IMR-90 (cell line): Measurements from ENCODE around the gene LTB4R2. TPM values are rescaled to one million over a fixed set of nuclear protein-coding genes. Genes with fewer than 3 reads are reported as not detected.

Source experiments
- ATAC-seq: fragments of 200-7000 bp; cut with Tn5 transposase; 2 replicates; pipeline ENCODE4 v1.9.1; 2020; ENCODE audit warnings: low read depth, mild to moderate bottlenecking, moderate library complexity
- BruUV-seq: library from RNA; stranded (reverse); fragments of 400-500 nt; replicated peaks from 2 replicates; lab custom pipeline; 2021; lab: Mats Ljungman, UMichigan
- CTCF ChIA-PET: fragments of 300-600 bp; formaldehyde crosslinking; extraction: SDS; loops from one replicate; lab custom pipeline; 2021; ENCODE audit warnings: antibody characterized with exemption; lab: Yijun Ruan, JAX
- POLR2A ChIA-PET: fragments of 300-600 bp; sonication (Branson Sonifier 250); formaldehyde crosslinking; loops from one replicate; lab custom pipeline; 2022; ENCODE audit warnings: antibody characterized with exemption; ENCODE audit not compliant: unreplicated experiment; lab: Charles Lee
- DNase-seq: peaks from one replicate; pipeline ENCODE4 v3.0.0; 2013
- H2AFZ ChIP-seq: replicated peaks from 2 replicates; pipeline ENCODE3; 2013; ENCODE audit warnings: low read length, mild to moderate bottlenecking; ENCODE audit not compliant: poor library complexity
- H2AK5ac ChIP-seq: 2 replicates; pipeline ENCODE4 v1.6.1; 2013; ENCODE audit warnings: low read depth, low read length, inconsistent platforms
- H2AK9ac ChIP-seq: replicated peaks from 2 replicates; pipeline ENCODE3; 2013; ENCODE audit warnings: mild to moderate bottlenecking, low read depth, low read length, moderate library complexity; ENCODE audit not compliant: poor library complexity
- H2BK120ac ChIP-seq: 2 replicates; pipeline ENCODE4 v1.6.1; 2013; ENCODE audit warnings: low read depth, low read length, inconsistent platforms
- H2BK15ac ChIP-seq: 3 replicates; pipeline ENCODE4 v1.6.1; 2013; ENCODE audit warnings: low read depth, low read length, inconsistent platforms
- H2BK20ac ChIP-seq: 2 replicates; pipeline ENCODE4 v1.6.1; 2013; ENCODE audit warnings: low read depth, mild to moderate bottlenecking, inconsistent platforms, low read length, moderate library complexity
- H2BK5ac ChIP-seq: 2 replicates; pipeline ENCODE4 v1.6.1; 2013; ENCODE audit warnings: mild to moderate bottlenecking, low read depth, low read length, inconsistent platforms; ENCODE audit not compliant: poor library complexity, severe bottlenecking
- H3K14ac ChIP-seq: replicated peaks from 2 replicates; pipeline ENCODE4 v1.6.1; 2013; ENCODE audit warnings: low read depth, low read length, inconsistent platforms
- H3K18ac ChIP-seq: 2 replicates; pipeline ENCODE4 v1.6.1; 2013; ENCODE audit warnings: low read depth, low read length, control low read depth
- H3K23ac ChIP-seq: 2 replicates; pipeline ENCODE4 v1.6.1; 2013; ENCODE audit warnings: low read depth, low read length, inconsistent platforms
- H3K27ac ChIP-seq: 2 replicates; pipeline ENCODE4 v1.5.1; 2013; ENCODE audit warnings: mild to moderate bottlenecking, control low read depth, low read length; ENCODE audit not compliant: insufficient read depth
- H3K27me3 ChIP-seq: 2 replicates; pipeline ENCODE4 v1.6.1; 2013; ENCODE audit warnings: low read length; ENCODE audit not compliant: control insufficient read depth, insufficient read depth
- H3K36me3 ChIP-seq: 2 replicates; pipeline ENCODE4 v1.6.1; 2013; ENCODE audit warnings: low read length, mixed read lengths; ENCODE audit not compliant: control insufficient read depth, insufficient read depth
- H3K4ac ChIP-seq: 2 replicates; pipeline ENCODE4 v1.6.1; 2013; ENCODE audit warnings: low read depth, low read length, inconsistent platforms
- H3K4me1 ChIP-seq: 2 replicates; pipeline ENCODE4 v1.6.1; 2013; ENCODE audit warnings: low read length, mixed read lengths; ENCODE audit not compliant: control insufficient read depth, insufficient read depth
- H3K4me2 ChIP-seq: 2 replicates; pipeline ENCODE4 v1.6.1; 2013; ENCODE audit warnings: low read depth, mild to moderate bottlenecking, control low read depth, low read length, moderate library complexity
- H3K4me3 ChIP-seq: 2 replicates; pipeline ENCODE4 v1.5.1; 2013; ENCODE audit warnings: low read depth, mild to moderate bottlenecking, control low read depth, low read length, moderate library complexity; ENCODE audit not compliant: insufficient read depth
- H3K56ac ChIP-seq: 2 replicates; pipeline ENCODE4 v1.6.1; 2013; ENCODE audit warnings: low read length, inconsistent platforms; ENCODE audit not compliant: insufficient read depth; ENCODE audit errors: extremely low read depth
- H3K79me1 ChIP-seq, 2 experiments: 2 replicates each; pipeline ENCODE4 v1.6.1; 2013; ENCODE audit warnings: low read length in 2 of 2, inconsistent platforms in 1 of 2, low read depth in 1 of 2
- H3K9ac ChIP-seq: 2 replicates; pipeline ENCODE4 v1.6.1; 2013; ENCODE audit warnings: low read depth, low read length, control low read depth
- H3K9me1 ChIP-seq: 2 replicates; pipeline ENCODE4 v1.6.1; 2013; ENCODE audit warnings: low read length, inconsistent platforms; ENCODE audit not compliant: insufficient read depth
- H3K9me3 ChIP-seq: 2 replicates; pipeline ENCODE4 v1.6.1; 2013; ENCODE audit warnings: low read length; ENCODE audit not compliant: control insufficient read depth, insufficient read depth
- H4K20me1 ChIP-seq: 2 replicates; pipeline ENCODE4 v1.6.1; 2013; ENCODE audit warnings: low read length, inconsistent platforms; ENCODE audit not compliant: insufficient read depth
- H4K5ac ChIP-seq: 2 replicates; pipeline ENCODE4 v1.6.1; 2013; ENCODE audit warnings: mild to moderate bottlenecking, low read depth, low read length, control low read depth
- H4K8ac ChIP-seq, 2 experiments: 2 replicates each; pipeline ENCODE4 v1.6.1; 2013; ENCODE audit warnings: low read depth in 2 of 2, low read length in 2 of 2, control low read depth in 1 of 2, inconsistent platforms in 1 of 2
- H4K91ac ChIP-seq: 2 replicates; pipeline ENCODE4 v1.6.1; 2013; ENCODE audit warnings: low read depth, low read length, inconsistent platforms; ENCODE audit not compliant: insufficient read depth
- CHD1 ChIP-seq: IDR thresholded peaks from 2 replicates; pipeline ENCODE4 v1.6.1; 2012; ENCODE audit warnings: low read depth, low read length, improper control_type of control experiment
- FOS ChIP-seq: fragments of 150-350 bp; IDR thresholded peaks from 2 replicates; pipeline ENCODE4 v1.6.1; 2016; ENCODE audit warnings: low read depth, low read length
- MAFK ChIP-seq: IDR thresholded peaks from 2 replicates; pipeline ENCODE4 v1.6.1; 2012; ENCODE audit warnings: low read depth, low read length, improper control_type of control experiment
- MAZ ChIP-seq: IDR thresholded peaks from 2 replicates; pipeline ENCODE4 v1.6.1; 2012; ENCODE audit warnings: low read depth, mild to moderate bottlenecking, low read length, improper control_type of control experiment, moderate library complexity, borderline replicate concordance
- MXI1 ChIP-seq: IDR thresholded peaks from 2 replicates; pipeline ENCODE4 v1.6.1; 2012; ENCODE audit warnings: low read depth, mild to moderate bottlenecking, low read length, moderate library complexity, borderline replicate concordance
- NFE2L2 ChIP-seq: fragments of 150-350 bp; IDR thresholded peaks from 2 replicates; pipeline ENCODE4 v1.6.1; 2016; ENCODE audit warnings: low read depth, mild to moderate bottlenecking, low read length
- POLR2A ChIP-seq: IDR thresholded peaks from 2 replicates; pipeline ENCODE4 v1.6.1; 2012; ENCODE audit warnings: mild to moderate bottlenecking, low read depth, low read length
- RAD21 ChIP-seq: IDR thresholded peaks from 2 replicates; pipeline ENCODE4 v1.6.1; 2012; ENCODE audit warnings: low read length, improper control_type of control experiment
- RCOR1 ChIP-seq: IDR thresholded peaks from 2 replicates; pipeline ENCODE4 v1.6.1; 2012; ENCODE audit warnings: mild to moderate bottlenecking, low read length, improper control_type of control experiment; ENCODE audit not compliant: insufficient replicate concordance
- RFX5 ChIP-seq: IDR thresholded peaks from 2 replicates; pipeline ENCODE4 v1.8.0; 2012; ENCODE audit warnings: low read depth, mild to moderate bottlenecking, low read length, moderate library complexity
- SMC3 ChIP-seq: fragments of 150-350 bp; IDR thresholded peaks from 2 replicates; pipeline ENCODE4 v1.6.1; 2016; ENCODE audit warnings: low read depth, mild to moderate bottlenecking, antibody characterized with exemption, low read length, moderate library complexity
- WGBS, 2 experiments: methylation state at CpG; one replicate each; pipeline versions ENCODE4 v1.1.5 to v1.1.7; 2013; ENCODE audit warnings: missing lambda C conversion rate in 2 of 2; ENCODE audit not compliant: insufficient read length in 1 of 2; ENCODE audit errors: extremely low coverage in 2 of 2; 5-methylcytosine and 5-hydroxymethylcytosine counted together
- dilution Hi-C: fragments of 300-500 bp; cut with HindIII; formaldehyde crosslinking; loops from one replicate; pipeline ENCODE4 v1.14.3; 2018; ENCODE audit warnings: low sequenced_read_pairs; ENCODE audit not compliant: unreplicated experiment
- in situ Hi-C: fragments of 300-500 bp; cut with MboI; formaldehyde crosslinking; loops from 3 replicates; pipeline ENCODE4 v1.14.3; 2019; ENCODE audit warnings: low sequenced_read_pairs, inconsistent platforms, mixed read lengths
- intact Hi-C: fragments of 100-400 bp; cut with micrococcal nuclease; formaldehyde crosslinking; loops from 2 replicates; pipeline ENCODE4 v1.10.0; 2022
- polyA plus RNA-seq, 3 experiments: library from polyadenylated mRNA; depleted of rRNA; stranded (reverse); fragments of >200 nt; gene quantifications; 2 replicates each; pipeline ENCODE4 v1.2.3, GENCODE V29; 2012; ENCODE audit warnings: low replicate concordance in 1 of 3
- total RNA-seq: library from RNA; depleted of rRNA; stranded (reverse); fragments of >200 nt; gene quantifications from 2 replicates; pipeline ENCODE4 v1.2.3, GENCODE V29; 2012
- TF ChIP-seq, protein P1 (sequence below): conservative IDR thresholded peaks from 2 replicates; pipeline ENCODE4 v1.5.1; 2012; ENCODE audit warnings: mild to moderate bottlenecking, low read depth, low read length, improper control_type of control experiment
- TF ChIP-seq, protein P2 (sequence below): fragments of 150-350 bp; IDR thresholded peaks from 2 replicates; pipeline ENCODE4 v1.6.1; 2016; ENCODE audit warnings: low read depth, mild to moderate bottlenecking, low read length, moderate library complexity, borderline replicate concordance

The LTB4R2 gene
- total and polyA plus RNA-seq, 2 of the 4 experiments (the other 2 are of a cell fraction), result 0.72 to 1.7 TPM

DNA sequence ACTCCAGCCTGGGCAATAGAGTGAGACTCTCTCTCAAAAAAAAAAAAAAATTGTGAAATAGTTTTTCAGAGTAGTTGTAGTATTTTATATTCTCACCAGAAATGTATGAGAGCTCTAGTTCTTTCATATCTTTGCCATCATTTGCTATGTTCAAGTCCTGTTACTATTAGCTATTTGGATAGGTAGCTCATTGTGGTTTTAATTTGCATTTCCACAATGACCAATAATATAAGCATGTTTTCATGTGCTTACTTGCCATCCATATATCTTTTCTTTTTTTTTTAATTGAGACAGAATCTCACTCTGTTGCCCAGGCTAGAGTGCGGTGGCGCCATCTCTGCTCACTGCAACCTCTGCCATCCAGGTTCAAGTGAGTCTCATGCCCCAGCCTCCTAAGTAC, 38.2 kb downstream of the LTB4R2 start:
- Histone ChIP-seq H3K4me2 (no peak overlapping the region), H4K91ac (no peak overlapping the region), H3K9me1 (no peaks in the 10 kb centered on the region), H2AK5ac (no peak overlapping the region), H3K56ac (no peak overlapping the region), H3K79me1 (no peaks in the 10 kb centered on the region), H3K4me3 (no peak overlapping the region), H3K9me3 (no peaks in the 10 kb centered on the region), H2BK20ac (no peak overlapping the region), H3K23ac (no peak overlapping the region), H3K4me1 (peaks cover 5% of the 10 kb centered on the region), H3K27ac (no peak overlapping the region), H2BK120ac (no peak overlapping the region), H3K9ac (no peak overlapping the region), H3K27me3 (peaks cover 39% of the 10 kb centered on the region), H3K4ac (no peak overlapping the region), H2AK9ac (no peak overlapping the region), H4K5ac (no peak overlapping the region), H2BK5ac (no peak overlapping the region), H4K20me1 (no peaks in the 10 kb centered on the region), H3K14ac (no peak overlapping the region), H2BK15ac (no peak overlapping the region), H2AFZ (no peak overlapping the region), H3K18ac (no peak overlapping the region), H4K8ac (no peak overlapping the region), H3K36me3 (no peaks in the 10 kb centered on the region)
- TF ChIP-seq MAFK (no peak), POLR2A (no peak), RCOR1 (no peak), CHD1 (no peak), NFE2L2 (no peak), RFX5 (no peak), MXI1 (no peak), SMC3 (no peak), FOS (no peak), MAZ (no peak), RAD21 (no peak)
- TF ChIP-seq, protein P1, sequence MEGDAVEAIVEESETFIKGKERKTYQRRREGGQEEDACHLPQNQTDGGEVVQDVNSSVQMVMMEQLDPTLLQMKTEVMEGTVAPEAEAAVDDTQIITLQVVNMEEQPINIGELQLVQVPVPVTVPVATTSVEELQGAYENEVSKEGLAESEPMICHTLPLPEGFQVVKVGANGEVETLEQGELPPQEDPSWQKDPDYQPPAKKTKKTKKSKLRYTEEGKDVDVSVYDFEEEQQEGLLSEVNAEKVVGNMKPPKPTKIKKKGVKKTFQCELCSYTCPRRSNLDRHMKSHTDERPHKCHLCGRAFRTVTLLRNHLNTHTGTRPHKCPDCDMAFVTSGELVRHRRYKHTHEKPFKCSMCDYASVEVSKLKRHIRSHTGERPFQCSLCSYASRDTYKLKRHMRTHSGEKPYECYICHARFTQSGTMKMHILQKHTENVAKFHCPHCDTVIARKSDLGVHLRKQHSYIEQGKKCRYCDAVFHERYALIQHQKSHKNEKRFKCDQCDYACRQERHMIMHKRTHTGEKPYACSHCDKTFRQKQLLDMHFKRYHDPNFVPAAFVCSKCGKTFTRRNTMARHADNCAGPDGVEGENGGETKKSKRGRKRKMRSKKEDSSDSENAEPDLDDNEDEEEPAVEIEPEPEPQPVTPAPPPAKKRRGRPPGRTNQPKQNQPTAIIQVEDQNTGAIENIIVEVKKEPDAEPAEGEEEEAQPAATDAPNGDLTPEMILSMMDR, result no peak
- TF ChIP-seq, protein P2, sequence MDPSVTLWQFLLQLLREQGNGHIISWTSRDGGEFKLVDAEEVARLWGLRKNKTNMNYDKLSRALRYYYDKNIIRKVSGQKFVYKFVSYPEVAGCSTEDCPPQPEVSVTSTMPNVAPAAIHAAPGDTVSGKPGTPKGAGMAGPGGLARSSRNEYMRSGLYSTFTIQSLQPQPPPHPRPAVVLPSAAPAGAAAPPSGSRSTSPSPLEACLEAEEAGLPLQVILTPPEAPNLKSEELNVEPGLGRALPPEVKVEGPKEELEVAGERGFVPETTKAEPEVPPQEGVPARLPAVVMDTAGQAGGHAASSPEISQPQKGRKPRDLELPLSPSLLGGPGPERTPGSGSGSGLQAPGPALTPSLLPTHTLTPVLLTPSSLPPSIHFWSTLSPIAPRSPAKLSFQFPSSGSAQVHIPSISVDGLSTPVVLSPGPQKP, result no peak
- intact Hi-C loops, result no loop called here
- in situ Hi-C loops, result no loop called here
- POLR2A ChIA-PET, result no interaction called here
- no CpG with 5 or more reads among the region's 2 CpGs for WGBS, 2 experiments
- DNase-seq, result no peak
- dilution Hi-C loops, result no loop called here
- CTCF ChIA-PET, result interaction anchor here (0.5 to 1.2 kb wide), 4 partner anchors 11 to 81 kb away, joined by 3 to 7 read pairs (median 5); no protein-coding TSS in a partner anchor
- BruUV-seq, result no TSS peak
- no peak for ATAC-seq
